AG20443 (cell line): ENCODE data around the gene UQCRHL.

Experiments used
- DNase-seq: peaks from one replicate; pipeline ENCODE4 v3.0.0; 2012; ENCODE audit warnings: low spot score, mixed read lengths

The UQCRHL gene

GRCh38 chr1:15757575-15758342 lies 49.7 kb downstream of the UQCRHL start:
- DNase-seq = no peak
